Activated CD8-positive, alpha-beta T cell treated with anti-CD3 and anti-CD28 coated beads for 36 hours (primary cell): Measurements from ENCODE around the gene CDKAL1. TPM values are rescaled to one million over a fixed set of nuclear protein-coding genes. Genes with fewer than 3 reads are reported as not detected.

Experiments
- ATAC-seq: fragments of 200-7000 bp; cut with Tn5 transposase; one replicate; pipeline ENCODE4 v1.10.0; 2021; ENCODE audit warnings: mild to moderate bottlenecking, moderate library complexity
- CTCF ChIA-PET: fragments of 350-600 bp; sonication (Branson Sonifier 250); formaldehyde crosslinking; loops from one replicate; lab custom pipeline; 2021; ENCODE audit warnings: antibody characterized with exemption; lab: Charles Lee
- POLR2A ChIA-PET: fragments of 350-600 bp; sonication (Branson Sonifier 250); formaldehyde crosslinking; loops from one replicate; lab custom pipeline; 2021; ENCODE audit warnings: antibody characterized with exemption; lab: Charles Lee
- DNase-seq: peaks from one replicate; pipeline ENCODE4 v3.0.0-alpha.2; 2020
- H3K27ac Mint-ChIP-seq: one replicate; pipeline ENCODE4 v1.8.0; 2021; ENCODE audit warnings: mild to moderate bottlenecking, mixed read lengths
- H3K27me3 Mint-ChIP-seq: one replicate; pipeline ENCODE4 v1.8.0; 2021; ENCODE audit warnings: mixed read lengths
- H3K36me3 Mint-ChIP-seq: one replicate; pipeline ENCODE4 v1.8.0; 2021; ENCODE audit warnings: low read depth, mixed read lengths
- H3K4me1 Mint-ChIP-seq: one replicate; pipeline ENCODE4 v1.8.0; 2021; ENCODE audit warnings: low read depth, mixed read lengths
- H3K4me3 Mint-ChIP-seq: one replicate; pipeline ENCODE4 v1.8.0; 2021; ENCODE audit warnings: mild to moderate bottlenecking, moderate library complexity, mixed read lengths
- H3K9me3 Mint-ChIP-seq: one replicate; pipeline ENCODE4 v1.8.0; 2021; ENCODE audit warnings: mixed read lengths
- intact Hi-C: fragments of 100-400 bp; cut with micrococcal nuclease; formaldehyde crosslinking; loops from one replicate; pipeline ENCODE4 v1.10.0; 2022
- total RNA-seq, 2 experiments: library from RNA; stranded (reverse); gene quantifications; one replicate each; pipeline ENCODE4 v1.2.3, GENCODE V29; 2021
- TF ChIP-seq, protein P1 (sequence below): fragments of 200-600 bp; IDR thresholded peaks from one replicate; pipeline ENCODE4 v1.8.0; 2022; ENCODE audit warnings: antibody characterized with exemption, mild to moderate bottlenecking

The CDKAL1 gene
- total RNA-seq, 2 experiments from 2014 or later, result 21.6 to 23.6 TPM

DNA sequence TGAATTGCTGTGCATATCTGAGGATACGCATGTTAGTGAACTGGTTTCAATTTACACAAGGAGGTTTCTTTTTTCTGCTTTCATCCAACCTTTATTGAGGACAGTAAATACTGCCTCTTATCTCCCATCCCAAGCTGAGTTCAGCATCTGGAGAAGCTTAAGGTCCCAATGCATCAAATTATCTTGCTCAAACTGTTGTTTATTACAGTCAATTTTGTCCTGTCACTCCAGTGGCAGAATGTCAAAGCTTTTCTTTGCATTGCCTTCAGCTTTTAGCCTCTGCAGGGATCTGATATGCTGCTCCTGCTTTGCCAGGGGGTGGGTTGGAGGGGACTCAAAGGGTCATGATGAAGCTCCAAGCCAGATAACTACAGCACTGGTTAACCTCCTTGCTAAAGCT is 623.9 kb downstream of the CDKAL1 start:
- no peak overlapping the region for H3K4me3 Mint-ChIP-seq
- TF ChIP-seq, protein P1, sequence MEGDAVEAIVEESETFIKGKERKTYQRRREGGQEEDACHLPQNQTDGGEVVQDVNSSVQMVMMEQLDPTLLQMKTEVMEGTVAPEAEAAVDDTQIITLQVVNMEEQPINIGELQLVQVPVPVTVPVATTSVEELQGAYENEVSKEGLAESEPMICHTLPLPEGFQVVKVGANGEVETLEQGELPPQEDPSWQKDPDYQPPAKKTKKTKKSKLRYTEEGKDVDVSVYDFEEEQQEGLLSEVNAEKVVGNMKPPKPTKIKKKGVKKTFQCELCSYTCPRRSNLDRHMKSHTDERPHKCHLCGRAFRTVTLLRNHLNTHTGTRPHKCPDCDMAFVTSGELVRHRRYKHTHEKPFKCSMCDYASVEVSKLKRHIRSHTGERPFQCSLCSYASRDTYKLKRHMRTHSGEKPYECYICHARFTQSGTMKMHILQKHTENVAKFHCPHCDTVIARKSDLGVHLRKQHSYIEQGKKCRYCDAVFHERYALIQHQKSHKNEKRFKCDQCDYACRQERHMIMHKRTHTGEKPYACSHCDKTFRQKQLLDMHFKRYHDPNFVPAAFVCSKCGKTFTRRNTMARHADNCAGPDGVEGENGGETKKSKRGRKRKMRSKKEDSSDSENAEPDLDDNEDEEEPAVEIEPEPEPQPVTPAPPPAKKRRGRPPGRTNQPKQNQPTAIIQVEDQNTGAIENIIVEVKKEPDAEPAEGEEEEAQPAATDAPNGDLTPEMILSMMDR, result no peak
- ChIA-PET CTCF (interaction anchor here (0.6 kb wide), 1 partner anchor 421 kb away, joined by 3 read pairs; no protein-coding TSS in a partner anchor), POLR2A (no interaction called here)
- peaks cover 4% of the 10 kb centered on the region for H3K4me1 Mint-ChIP-seq
- no peaks in the 10 kb centered on the region for H3K36me3 Mint-ChIP-seq
- intact Hi-C loops, result no loop called here
- no peak for ATAC-seq
- no peak overlapping the region for H3K27ac Mint-ChIP-seq
- no peaks in the 10 kb centered on the region for H3K27me3 Mint-ChIP-seq
- no peak for DNase-seq
- no peaks in the 10 kb centered on the region for H3K9me3 Mint-ChIP-seq

- TF ChIP-seq, protein P1, result no peak
- H3K27ac Mint-ChIP-seq, result no peak overlapping the region
- H3K4me1 Mint-ChIP-seq, result peaks cover 7% of the 10 kb centered on the region
- no peaks in the 10 kb centered on the region for H3K36me3 Mint-ChIP-seq
- no peak overlapping the region for H3K4me3 Mint-ChIP-seq
- no peak for ATAC-seq
- intact Hi-C loops, result no loop called here
- H3K9me3 Mint-ChIP-seq, result no peaks in the 10 kb centered on the region
- H3K27me3 Mint-ChIP-seq, result no peaks in the 10 kb centered on the region
- DNase-seq, result no peak
- POLR2A ChIA-PET, result no interaction called here
- CTCF ChIA-PET, result interaction anchor here (0.6 to 0.7 kb wide), 2 partner anchors 421 to 1066 kb away, joined by 3 read pairs; no protein-coding TSS in a partner anchor
Measured at GRCh38 chr6:21158873-21159272, 624.6 kb downstream of the CDKAL1 start.

DNA sequence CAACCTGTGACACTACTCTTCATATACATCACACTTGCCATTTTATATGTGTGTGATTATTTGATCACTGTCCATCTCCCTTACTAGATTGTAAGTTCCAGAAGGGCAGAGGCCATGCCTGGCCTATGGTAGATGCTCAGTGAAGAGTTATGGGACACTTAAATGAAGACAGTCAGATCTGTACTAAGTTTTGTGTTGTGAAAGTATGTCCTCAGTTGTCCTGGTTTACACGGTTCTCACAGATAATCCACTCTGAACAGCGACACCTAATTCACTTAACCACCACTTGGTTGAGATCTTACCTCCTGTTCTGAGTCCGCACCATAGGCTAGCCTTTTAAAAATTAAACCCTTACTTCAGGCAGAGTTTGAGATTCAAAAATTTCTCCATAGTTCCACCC is 625.2 kb downstream of the CDKAL1 start:
- TF ChIP-seq, protein P1, result no peak
- no peak for DNase-seq
- Mint-ChIP-seq H3K4me3 (no peak overlapping the region), H3K9me3 (no peaks in the 10 kb centered on the region), H3K36me3 (no peaks in the 10 kb centered on the region), H3K27me3 (no peaks in the 10 kb centered on the region), H3K4me1 (peaks cover 10% of the 10 kb centered on the region), H3K27ac (no peak overlapping the region)
- no peak for ATAC-seq
- CTCF ChIA-PET, result interaction anchor here (0.7 kb wide), 1 partner anchor 1067 kb away, joined by 3 read pairs; no protein-coding TSS in a partner anchor
- intact Hi-C loops, result no loop called here
- POLR2A ChIA-PET, result no interaction called here

DNA sequence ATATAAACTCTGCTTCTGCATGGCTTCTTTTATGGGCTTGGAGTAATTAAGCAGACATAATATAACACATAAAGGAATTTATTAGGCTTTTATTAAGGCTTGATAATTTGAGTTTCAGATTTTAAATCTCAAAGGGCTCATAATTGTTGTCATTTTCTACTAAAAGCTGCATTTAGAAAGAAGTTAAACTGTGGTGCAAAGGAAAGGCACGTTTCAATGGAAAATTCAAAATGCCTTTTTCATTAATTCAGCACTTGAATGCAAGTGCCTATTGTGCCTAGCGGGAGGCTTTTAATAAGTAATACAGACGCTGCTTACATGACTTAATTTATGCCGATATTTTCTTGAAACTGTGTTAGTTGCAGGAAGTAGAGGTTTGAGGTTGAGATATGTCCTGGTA is 627.5 kb downstream of the CDKAL1 start:
- TF ChIP-seq, protein P1, result no peak
- H3K36me3 Mint-ChIP-seq, result no peaks in the 10 kb centered on the region
- no peak for ATAC-seq
- no peak for DNase-seq
- no peaks in the 10 kb centered on the region for H3K9me3 Mint-ChIP-seq
- no peak overlapping the region for H3K27ac Mint-ChIP-seq
- no peaks in the 10 kb centered on the region for H3K27me3 Mint-ChIP-seq
- intact Hi-C loops, result no loop called here
- H3K4me1 Mint-ChIP-seq, result peaks cover 20% of the 10 kb centered on the region
- POLR2A ChIA-PET, result no interaction called here
- no peak overlapping the region for H3K4me3 Mint-ChIP-seq
- CTCF ChIA-PET, result no interaction called here

GRCh38 chr6:21163110-21163837 is 629.0 kb downstream of the CDKAL1 start:
- ATAC-seq, result no peak
- H3K9me3 Mint-ChIP-seq, result no peaks in the 10 kb centered on the region
- intact Hi-C loops, result no loop called here
- H3K4me3 Mint-ChIP-seq, result no peak overlapping the region
- H3K36me3 Mint-ChIP-seq, result peaks cover 4% of the 10 kb centered on the region
- ChIA-PET POLR2A (no interaction called here), CTCF (no interaction called here)
- no peak for DNase-seq
- H3K27ac Mint-ChIP-seq, result no peak overlapping the region
- TF ChIP-seq, protein P1, result no peak
- peaks cover 17% of the 10 kb centered on the region for H3K4me1 Mint-ChIP-seq
- H3K27me3 Mint-ChIP-seq, result no peaks in the 10 kb centered on the region
